Activated CD8-positive, alpha-beta memory T cell treated with anti-CD3 and anti-CD28 coated beads, Interleukin-2, amount 50 U/mL, for 4 hours (primary cell): ENCODE data around the gene BBS9.
"Not testable (repeated sequence)": the region's sequence is repeated elsewhere in the genome, so short reads cannot be mapped to it uniquely, and the experiment has no call there.

Experiments
- DNase-seq: peaks from one replicate; pipeline ENCODE4 v3.0.0-alpha.2; 2020

Gene BBS9

DNA sequence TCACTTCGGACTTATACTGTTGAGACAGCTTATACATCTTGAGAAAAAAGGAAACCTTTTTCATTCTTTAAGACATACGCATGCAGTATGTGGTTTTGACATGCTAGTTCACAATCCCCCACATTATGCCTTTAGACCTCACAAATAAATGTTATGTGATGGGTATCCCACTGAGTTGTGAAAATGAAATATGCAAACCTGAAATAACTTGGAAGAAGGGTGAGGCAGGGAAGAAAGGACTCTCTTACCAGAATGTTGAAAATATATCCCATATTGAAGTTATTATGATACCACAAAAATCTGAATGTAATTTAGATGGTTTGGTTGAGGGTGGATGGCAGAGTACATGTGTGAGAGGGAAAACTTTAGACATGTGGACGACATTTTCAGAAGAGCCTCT, 379.8 kb downstream of the BBS9 start:
- DNase-seq, result no peak

DNA sequence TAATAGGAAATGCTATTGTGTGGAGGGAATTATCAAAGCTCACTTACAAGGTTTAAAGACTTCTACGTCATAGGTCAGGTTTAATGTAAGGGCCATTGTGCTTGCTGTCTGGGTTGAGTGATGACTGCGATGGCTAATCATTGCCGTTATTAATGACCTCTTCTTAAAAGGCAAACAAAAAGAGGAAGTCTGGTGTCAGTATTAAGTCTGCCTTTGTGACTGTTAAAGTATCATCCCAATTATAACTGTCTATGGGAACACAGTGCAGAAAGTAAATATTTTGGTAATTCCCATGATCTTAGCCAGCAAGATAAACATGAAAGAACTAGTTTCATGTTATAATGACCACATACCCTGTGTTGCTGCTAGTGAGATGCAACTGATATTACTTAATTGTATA, 382.4 kb downstream of the BBS9 start:
- DNase-seq, result no peak

DNA sequence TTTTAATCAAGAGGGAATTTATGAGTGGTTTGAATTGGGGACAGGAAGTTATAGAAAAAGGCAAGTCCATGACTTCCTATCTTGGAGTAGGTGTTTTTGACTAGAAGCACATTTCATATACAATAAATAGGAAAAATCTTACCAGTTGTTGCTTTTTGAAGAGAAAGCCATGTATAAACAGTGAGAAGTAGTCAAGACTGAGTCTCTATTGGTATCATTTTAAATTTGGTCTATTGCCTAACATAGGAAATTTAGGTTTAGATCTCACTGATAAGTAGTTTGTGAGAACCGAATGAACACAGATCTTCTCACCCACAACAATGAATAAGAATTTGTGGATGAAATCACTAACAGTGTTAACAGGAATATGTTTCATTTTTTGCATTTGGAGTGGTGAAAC, 387.2 kb downstream of the BBS9 start:
- no peak for DNase-seq

DNA sequence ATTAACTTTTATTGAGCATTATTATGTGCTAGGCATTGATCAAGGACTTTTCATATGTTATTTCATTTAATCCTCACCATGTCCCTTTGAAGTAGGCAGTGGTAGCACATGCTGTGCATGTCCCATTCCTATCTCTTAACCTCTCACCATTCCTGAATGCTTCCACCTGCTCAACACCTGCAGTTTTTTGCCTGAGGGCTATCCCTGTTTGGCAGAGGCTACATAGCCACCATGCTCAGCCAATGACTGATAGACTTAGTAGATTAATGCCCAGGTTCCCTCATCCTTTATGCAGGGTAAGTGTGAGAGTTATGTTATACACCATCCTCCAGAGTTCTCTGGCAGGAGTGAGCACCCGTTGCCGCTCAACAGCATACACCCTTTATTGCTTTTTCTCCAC, 387.8 kb downstream of the BBS9 start:
- DNase-seq, result no peak

DNA sequence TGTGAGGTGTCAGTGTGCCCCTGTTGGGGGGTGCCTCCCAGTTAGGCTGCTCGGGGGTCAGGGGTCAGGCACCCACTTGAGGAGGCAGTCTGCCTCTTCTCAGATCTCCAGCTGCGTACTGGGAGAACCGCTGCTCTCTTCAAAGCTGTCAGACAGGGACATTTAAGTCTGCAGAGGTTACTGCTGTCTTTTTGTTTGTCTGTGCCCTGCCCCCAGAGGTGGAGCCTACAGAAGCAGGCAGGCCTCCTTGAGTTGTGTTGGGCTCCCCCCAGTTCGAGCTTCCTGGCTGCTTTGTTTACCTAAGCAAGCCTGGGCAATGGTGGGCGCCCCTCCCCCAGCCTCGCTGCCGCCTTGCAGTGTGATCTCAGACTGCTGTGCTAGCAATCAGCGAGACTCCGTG, 397.6 kb downstream of the BBS9 start:
- DNase-seq, result not testable (repeated sequence)

DNA sequence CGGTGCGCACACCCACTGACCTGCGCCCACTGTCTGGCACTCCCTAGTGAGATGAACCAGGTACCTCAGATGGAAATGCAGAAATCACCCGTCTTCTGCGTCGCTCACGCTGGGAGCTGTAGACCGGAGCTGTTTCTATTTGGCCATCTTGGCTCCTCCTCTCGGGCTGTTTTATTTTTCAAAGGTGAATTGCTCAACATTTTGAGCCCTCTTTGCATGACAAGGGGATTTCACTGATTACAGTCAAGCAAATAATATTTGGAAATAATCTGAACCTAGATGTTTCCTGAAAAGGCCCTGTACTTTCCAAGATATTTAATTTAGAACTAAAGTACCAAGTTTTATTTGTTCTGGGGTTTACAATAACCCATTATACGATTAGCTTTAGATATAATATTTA, 398.2 kb downstream of the BBS9 start:
- DNase-seq, result not testable (repeated sequence)

DNA sequence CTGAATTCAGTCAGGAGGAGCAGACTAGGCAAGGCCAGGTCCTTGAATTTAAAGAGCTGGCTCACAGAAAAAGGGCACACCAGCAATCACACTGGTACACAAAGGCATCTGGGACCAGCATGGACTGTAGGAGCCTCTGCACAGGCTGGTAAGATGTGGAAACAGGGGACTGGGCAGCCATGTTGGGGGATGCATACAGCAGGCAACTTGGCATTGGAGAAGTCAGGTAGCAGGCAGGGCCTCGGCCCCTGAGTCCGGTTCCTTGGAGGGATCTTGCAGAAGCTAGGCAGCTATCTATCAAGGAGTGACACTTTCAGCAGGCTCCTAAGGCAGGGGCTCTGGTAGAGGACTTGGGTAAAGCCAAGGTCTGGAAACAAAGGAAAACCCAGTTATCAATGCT, 399.7 kb downstream of the BBS9 start:
- DNase-seq, result no peak

DNA sequence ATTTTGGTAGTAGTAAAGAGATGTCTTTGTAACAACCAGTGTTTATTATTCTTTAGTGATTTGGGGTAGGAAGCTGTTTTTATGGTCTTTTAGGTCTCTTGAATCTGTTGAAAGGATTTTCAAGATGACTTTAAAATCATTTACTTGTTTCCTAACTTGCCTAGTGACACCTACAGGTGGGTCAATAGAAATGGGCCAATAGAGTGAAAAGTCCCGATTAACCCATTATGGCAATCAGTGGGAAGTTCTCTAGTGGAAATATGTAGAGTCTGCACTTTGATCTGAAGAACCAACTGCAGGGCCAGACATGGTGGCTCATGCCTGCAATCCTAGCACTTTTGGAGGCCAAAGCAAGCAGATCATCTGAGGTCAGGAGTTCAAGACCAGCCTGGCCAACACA, 401.3 kb downstream of the BBS9 start:
- DNase-seq, result no peak

DNA sequence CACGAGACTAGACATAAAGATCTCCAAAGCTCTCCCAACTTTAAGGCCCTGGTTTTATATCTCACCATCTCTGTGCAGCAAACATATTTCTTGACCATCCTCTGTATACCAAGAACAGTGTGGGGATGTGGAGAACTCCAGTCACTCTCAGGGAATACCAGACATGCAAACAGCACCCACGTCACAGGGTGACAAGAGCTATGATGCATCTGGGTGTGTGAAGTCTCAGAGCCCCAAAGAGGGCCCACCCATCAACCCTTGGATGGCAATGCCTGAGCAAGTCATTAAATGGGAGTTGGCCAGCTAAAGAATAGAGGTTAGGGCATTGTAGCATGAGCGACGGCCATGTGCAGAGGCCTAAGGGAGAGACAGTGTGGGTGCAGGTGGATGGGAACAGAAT, 402.5 kb downstream of the BBS9 start:
- DNase-seq, result no peak

DNA sequence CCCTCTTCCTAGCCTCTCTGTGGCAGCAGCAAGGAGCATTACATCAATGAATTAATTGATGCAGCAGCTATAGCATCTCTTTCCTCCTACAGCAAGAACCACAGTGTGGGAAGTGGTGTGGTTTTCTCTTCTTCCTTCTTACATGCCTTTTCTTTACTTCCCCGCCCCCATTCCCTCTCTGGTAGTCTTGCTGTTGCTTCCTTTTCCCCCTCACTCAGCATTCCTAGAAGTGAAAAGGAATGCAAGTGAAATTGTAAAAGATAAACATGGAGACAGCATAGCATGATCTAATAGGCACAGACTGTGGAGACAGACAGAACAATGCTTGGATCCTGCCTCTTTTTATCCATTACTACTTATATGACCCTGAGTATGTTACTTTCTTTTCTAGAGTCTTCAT, 405.5 kb downstream of the BBS9 start:
- DNase-seq, result no peak

DNA sequence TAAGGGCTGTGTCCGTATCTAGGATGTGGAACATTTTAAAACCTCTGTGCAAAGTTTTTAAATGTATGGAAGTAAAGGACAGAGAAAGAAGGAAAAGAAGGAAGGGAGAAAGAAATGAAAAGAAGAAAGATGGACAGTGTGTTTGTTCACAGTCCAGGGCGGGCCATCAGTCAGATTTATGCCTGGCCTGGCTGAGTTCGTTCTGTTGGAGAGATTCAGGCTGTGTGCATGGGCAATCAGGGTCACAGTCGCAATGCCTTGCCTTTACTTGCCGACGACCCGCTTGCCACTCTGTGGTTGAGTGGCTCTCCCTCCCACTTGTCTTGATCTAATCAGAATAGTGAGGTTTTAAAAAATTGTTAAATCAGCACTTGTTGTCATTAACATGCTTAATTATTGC, 406.6 kb downstream of the BBS9 start:
- DNase-seq, result no peak

DNA sequence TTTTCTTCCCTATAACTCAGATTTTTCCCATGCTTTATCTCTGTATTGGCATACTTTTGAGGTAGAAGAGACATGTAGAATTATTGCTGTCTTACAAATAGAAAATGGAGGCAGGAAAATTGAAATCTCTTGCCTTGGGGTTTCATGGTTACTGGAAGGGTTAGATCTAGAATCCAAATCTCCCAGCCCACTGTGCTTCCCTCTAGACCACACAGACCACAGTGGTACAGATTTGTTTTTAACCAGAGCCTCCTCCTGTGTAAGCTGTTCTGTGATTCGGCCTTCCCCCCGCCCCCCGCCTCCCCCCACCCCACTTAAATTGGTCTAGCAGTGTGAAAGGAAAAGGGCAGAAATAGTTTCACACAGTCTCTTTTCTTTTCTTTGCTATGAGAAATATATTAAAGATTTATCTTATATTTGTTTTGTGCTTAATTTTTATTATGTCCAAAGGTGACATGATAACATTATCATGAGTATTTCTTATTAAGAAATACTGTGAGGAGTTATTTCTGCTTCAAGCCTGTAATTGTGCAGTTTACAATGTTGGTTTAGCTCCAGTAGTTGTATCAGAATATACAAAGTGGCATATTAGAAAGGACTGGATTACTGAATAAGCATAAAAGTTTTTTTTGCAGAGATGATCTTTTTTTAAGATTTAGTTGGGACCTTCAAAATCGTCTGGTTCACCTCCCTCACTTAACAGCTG, 407.2 kb downstream of the BBS9 start:
- DNase-seq, result no peak

DNA sequence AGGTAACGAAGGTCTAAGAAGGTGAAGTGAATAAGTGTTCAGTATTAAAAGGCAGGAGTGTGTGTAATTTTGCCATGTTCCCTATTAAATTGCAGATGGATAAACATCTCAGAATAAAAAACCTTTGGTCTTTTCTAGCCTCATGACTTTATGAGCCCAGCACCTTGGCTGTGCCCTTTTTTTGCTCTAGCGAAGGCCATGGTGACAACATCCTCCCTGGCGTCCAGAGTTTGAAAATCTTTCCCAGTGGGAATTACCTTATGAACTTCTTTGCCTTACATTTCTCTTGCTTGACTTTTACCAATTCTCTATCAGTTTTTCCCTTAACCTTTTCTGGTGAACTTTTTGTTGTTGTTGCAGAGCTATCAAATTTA, 407.7 kb downstream of the BBS9 start:
- DNase-seq, result no peak

DNA sequence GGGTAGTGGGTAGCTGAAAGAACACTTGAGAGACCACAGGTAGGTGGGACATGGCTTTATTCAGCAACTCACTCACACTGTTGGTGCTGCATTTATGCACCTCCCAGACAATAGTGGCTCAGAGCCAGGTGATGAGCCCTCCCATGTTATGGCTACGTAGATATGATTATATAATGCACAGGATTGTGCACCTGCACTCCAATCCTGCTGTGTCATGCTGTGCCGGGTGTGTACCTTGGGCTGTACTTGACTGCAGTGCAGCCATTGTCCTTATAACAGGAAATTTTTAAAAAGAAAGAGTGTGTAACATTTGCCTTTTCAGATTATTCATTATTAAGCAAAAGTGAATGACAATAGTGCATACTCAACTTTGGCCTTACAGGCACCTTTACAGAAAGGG, 409.8 kb downstream of the BBS9 start:
- no peak for DNase-seq

DNA sequence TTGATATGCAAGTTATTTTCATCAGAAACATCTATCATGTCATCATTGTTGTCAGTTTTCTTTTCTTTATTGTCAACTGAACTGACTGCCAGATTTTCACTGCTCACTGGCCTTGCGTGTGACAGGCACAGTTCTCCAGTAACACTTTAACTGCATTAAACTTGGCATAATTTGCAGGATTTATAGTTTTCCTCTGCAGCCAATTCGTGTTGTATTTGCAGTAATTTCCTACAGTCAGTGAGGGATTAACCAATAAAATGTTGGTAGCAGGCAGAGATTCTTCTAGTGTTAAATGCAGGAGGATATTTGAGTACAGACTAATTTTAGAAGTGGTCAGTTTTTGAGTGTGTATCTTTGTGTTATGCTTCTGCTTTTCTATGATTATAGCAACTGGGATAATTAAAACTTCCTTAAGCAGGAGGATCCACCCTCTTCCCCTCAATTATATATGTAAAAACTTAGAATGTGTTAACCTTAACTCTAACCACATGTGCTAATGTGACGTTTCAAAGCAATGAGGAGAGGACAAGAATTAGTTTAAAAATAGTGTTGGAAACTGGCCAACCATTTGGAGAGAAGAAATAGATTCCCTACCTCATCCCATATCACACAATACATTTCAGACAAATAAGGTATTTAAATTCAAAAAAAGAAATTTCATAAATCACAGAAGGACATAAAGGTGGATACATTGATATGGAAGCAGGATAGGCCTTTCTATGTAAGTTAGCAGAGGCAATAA, 410.5 kb downstream of the BBS9 start:
- no peak for DNase-seq

DNA sequence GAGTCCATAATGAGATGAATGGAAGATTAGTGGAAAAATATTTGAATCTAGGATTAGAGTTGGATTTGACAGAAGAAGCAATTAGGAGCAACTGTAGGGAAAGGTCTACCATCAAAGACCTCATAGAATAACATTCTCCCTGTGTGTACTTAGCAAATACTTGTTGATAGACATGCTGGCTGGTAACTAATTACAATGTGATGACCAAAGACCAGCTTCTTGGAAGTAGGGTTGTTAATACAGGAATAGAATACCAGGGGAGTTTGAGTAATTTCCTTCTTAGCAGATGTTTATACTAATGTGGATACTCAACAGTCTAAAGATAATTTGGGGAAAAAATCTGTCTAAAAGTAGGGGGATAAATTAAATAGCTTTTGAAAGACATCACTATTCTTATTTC, 418.5 kb downstream of the BBS9 start:
- DNase-seq, result no peak

DNA sequence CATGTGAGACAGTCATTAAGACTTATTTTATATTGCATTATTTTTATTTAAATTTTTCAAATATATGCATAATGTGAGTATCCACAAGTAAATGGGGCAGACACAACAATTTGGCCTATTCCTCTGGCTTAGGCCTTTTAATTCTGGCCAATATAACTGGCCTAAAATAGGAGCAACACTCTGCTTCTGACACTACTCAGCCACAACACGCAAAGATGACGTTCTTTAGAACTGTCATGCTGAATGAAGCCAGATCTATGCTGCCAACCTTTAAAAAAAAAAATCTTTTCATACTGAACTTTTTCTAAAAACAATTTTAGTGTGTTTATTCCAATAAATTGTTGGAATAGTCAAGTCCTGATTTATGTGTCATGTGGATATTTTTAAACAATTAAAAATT, 421.0 kb downstream of the BBS9 start:
- no peak for DNase-seq

DNA sequence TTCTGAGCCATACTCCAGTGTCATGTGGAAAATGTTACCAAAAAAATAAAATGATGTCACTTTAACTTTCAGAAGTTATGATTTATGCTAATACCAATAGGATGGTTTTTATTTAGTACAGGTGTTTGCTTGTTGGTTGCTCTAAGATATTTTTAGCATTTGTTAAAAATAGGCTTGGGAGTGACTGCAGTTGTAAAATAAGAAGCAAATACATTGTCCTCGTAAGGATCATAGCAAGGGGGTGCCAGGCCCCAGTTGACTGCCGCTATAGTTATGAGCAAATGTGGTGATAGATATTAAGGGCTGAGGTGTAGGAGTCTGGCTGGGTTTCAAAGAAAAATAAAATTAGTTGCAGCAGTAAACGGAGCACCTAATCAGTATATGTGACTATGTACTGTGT, 421.6 kb downstream of the BBS9 start:
- DNase-seq, result no peak

DNA sequence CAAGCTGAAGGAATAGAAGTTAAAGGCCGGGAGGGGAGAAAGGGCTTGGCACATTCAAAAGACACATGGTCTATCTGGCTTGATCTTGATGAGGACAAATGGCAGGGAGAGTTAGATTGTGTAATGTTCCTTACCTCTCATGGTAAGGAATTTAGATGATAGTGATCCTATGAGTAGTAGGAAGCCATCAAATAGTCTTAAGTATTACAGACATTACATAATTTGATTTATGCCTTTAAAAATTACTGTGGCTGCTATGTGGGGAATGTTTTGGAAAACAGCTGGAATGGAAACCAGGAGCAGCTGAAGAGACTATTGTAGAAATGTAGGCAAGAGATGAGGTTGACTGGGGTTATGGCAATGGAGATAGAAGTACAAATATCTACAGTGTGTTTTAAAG, 424.7 kb downstream of the BBS9 start:
- DNase-seq, result no peak

DNA sequence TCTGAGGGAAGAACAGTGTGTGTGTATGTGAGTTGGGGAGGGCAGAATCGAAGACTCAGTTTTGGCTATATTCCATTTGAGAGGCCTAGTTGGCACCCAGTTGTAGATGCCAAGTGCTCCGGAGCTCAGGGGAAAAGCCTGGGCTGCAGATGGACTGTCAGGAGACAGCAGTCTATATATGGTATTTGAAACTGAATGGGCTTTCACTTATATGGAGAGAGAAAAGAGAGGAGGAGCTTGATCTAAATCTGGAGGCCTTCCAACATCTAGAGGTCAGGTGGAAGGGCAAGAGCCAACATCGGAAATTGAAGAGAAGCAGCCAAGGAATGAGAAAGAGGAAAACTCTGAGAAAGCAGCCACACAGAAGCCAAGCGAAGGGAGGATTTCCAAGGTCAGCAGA, 425.2 kb downstream of the BBS9 start:
- DNase-seq, result no peak

DNA sequence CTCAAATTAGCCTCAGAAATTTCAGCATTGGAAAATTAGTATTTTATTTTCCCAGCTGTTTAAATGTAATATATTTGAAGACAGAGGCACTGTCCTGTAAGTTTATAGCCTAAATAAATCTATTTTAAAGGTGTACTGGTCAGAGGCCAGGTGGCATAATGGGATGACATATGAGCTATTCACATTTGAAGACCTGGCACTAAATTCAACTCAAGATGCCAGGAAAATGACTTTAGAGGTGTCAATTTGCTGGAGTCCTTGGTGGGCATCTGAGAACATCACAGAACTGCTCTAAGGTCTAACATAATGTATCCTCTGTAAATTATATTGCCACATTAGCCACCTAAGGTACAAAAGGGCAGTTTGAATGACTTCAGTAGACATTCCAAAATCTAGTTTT, 427.1 kb downstream of the BBS9 start:
- no peak for DNase-seq

DNA sequence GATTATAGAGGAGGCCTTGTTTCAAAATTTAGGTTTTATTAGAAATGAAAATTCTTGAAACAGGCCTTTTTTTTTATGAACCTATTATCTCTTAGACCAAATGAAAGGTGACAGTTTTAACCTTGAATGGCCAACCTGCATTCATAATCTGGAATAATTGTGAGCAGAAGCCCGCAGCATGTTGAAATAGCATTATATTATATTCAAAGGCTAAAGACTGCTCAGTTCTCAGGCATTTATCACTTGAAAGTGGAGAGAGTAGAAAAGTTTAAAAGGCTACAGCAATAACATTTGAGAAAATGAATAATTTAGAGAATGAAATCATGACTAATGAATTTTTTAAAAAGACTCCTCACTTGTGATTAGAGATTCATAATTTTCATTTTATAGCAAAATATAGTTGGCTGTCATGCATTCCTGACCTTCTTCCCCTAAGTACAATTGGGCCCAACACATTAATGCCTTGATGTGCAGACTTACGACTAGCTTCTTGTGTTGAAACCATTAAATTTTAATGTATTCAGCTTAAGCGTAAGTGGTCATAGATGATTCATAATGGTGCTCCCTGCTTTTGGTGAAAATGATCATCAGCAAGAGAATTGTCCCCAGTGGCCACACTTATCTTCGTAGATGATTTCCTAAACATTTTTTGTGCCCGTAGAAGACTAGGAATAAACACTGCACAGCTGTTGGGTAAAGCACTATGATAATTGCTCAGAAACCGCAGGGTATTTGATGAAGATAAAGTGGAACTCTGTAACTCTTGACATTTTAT, 429.4 kb downstream of the BBS9 start:
- DNase-seq, result no peak

DNA sequence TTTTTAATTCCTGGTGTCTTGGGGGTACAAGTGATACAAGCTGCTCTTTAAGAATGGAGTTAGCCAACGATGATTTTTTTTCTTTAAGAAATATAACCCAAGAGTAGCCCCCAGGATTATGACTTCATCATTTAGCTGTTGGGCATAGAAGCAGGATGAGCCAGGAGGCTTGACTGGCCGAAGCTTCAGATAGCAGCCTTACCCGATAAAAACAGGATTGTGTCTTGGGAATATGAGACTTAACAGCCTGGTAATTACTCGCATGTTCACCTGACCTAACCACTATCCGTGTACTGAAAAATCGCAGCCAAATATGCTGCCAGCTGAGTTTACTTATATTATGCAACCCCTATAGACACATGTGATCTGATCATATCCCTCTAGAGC, 430.0 kb downstream of the BBS9 start:
- DNase-seq, result no peak

DNA sequence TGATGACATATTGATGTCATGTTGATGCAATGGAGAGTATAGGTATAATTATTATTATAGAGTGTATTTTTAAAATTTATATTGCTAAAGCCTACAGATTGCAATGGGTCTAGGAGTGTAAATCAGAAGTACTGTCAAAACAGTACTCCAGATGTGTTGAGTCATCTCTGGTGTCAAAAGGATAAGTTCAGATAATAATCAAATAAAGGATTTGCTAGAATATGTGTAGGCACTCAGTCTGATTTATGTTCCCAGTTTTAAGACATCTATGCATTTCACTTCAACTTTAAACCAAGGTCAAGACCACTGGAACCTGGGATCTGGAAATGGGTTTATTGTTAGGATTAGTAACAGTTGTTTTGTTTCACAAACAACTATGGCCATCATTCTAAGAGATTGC, 433.6 kb downstream of the BBS9 start:
- no peak for DNase-seq
